HTERT RPE-1 (cell line): ENCODE data around the gene PGBD4.
"Not testable (repeated sequence)": the region's sequence is repeated elsewhere in the genome, so short reads cannot be mapped to it uniquely, and the experiment has no call there.

Source experiments
- in situ Hi-C: fragments of 300-500 bp; cut with MboI; formaldehyde crosslinking; loops from 4 replicates; pipeline ENCODE4 v1.14.3; 2020; ENCODE audit warnings: low sequenced_read_pairs

PGBD4 gene

GRCh38 chr15:34111488-34111887 lies 9.6 kb downstream of the PGBD4 start:
- in situ Hi-C loops: no loop called here

- in situ Hi-C loops: no loop called here
Measured at GRCh38 chr15:34114215-34114614, 12.3 kb downstream of the PGBD4 start.

- in situ Hi-C loops: no loop called here
Measured at GRCh38 chr15:34114739-34115138, 12.9 kb downstream of the PGBD4 start.

GRCh38 chr15:34116620-34117019 lies 14.7 kb downstream of the PGBD4 start:
- in situ Hi-C loops: no loop called here

GRCh38 chr15:34119291-34119690 lies 17.4 kb downstream of the PGBD4 start:
- in situ Hi-C loops: no loop called here

- in situ Hi-C loops: not testable (repeated sequence)
Measured at GRCh38 chr15:34120420-34120819, 18.5 kb downstream of the PGBD4 start.

GRCh38 chr15:34121786-34122185 lies 19.9 kb downstream of the PGBD4 start:
- in situ Hi-C loops: not testable (repeated sequence)

- in situ Hi-C loops: no loop called here
Measured at GRCh38 chr15:34122771-34123183, 20.9 kb downstream of the PGBD4 start.

GRCh38 chr15:34124651-34125050 lies 22.8 kb downstream of the PGBD4 start:
- in situ Hi-C loops: no loop called here

- in situ Hi-C loops: no loop called here
Measured at GRCh38 chr15:34125945-34126344, 24.1 kb downstream of the PGBD4 start.

- in situ Hi-C loops: no loop called here
Measured at GRCh38 chr15:34126522-34126921, 24.6 kb downstream of the PGBD4 start.

GRCh38 chr15:34128898-34129297 lies 27.0 kb downstream of the PGBD4 start:
- in situ Hi-C loops: no loop called here

- in situ Hi-C loops: no loop called here
Measured at GRCh38 chr15:34132881-34133280, 31.0 kb downstream of the PGBD4 start.

GRCh38 chr15:34133511-34133910 lies 31.6 kb downstream of the PGBD4 start:
- in situ Hi-C loops: no loop called here

GRCh38 chr15:34147371-34148140 lies 45.7 kb downstream of the PGBD4 start:
- in situ Hi-C loops: no loop called here

GRCh38 chr15:34154725-34155204 lies 52.9 kb downstream of the PGBD4 start:
- in situ Hi-C loops: no loop called here

GRCh38 chr15:34155859-34156258 lies 54.0 kb downstream of the PGBD4 start:
- in situ Hi-C loops: no loop called here
